HG02938 (cell line): ENCODE results near the gene ZNF609.
"Not testable (repeated sequence)": the region's sequence is repeated elsewhere in the genome, so short reads cannot be mapped to it uniquely, and the experiment has no call there.

Experiments
- ATAC-seq: cut with Tn5 transposase; IDR thresholded peaks from one replicate; pipeline ENCODE4 v1.9.1; 2021; ENCODE audit warnings: mild to moderate bottlenecking, moderate library complexity; ENCODE audit not compliant: unreplicated experiment

ZNF609 gene

DNA sequence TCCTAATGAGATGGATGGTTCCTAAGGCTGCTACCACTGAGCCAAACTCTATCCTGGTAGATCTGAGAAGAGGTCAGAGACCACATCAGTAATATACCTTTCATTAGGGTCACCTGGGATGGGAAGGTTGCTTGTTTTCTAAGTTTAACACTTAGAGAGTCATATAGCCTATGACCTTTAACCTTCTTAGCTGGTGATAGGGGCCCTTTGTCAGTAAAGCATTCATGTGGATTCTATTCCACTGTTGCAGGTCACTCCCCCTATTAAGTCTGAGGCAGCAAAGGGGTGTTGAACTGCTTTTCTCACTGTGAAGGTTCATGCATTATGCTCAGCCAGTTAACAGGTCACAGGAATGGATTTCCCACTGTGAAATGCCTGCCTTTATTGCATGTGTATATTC lies 6.1 kb upstream of the ZNF609 start:
- ATAC-seq, result no peak

DNA sequence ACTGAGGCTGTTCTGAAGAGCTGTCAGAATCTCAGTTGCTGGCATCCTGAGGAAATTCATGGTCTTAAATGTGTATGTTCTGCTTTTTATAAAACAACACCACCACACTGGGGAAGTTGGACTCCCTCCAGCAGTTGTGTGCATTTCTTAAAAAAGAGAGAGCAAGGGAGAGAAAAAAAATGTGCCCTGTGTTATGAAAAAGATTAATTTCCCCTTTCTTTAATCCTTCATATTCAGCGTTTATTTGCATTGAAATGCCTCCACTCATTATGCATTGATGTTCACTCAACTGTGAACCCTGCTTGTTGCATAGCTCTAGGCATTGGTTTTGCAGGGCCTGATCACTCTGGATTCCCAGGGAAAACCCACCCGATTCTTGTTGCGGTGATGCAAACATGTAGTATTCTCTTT lies 4.4 kb upstream of the ZNF609 start:
- no peak for ATAC-seq

DNA sequence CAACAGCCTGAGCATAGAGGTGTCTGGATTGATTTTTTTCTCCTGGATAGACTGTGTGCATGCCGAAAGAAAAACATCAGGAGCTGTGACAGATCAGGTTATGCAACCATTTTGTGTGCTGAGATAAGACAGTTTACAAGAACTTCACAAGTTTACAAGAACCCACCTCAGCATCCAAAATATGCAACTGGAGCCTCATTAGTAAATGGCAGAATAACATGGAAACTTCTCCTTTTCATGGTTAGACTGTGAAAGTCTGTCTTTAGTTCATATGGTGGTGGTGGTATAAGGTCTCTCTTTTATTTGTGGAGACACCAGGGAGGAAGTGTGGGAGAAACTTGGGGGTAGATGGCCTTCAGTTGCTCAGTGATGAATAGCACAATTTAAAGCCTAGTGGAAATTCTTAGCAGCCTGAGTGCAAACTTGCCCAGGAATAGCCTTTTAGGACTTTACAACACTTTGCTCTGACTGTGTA lies 3.7 kb upstream of the ZNF609 start:
- ATAC-seq, result no peak

DNA sequence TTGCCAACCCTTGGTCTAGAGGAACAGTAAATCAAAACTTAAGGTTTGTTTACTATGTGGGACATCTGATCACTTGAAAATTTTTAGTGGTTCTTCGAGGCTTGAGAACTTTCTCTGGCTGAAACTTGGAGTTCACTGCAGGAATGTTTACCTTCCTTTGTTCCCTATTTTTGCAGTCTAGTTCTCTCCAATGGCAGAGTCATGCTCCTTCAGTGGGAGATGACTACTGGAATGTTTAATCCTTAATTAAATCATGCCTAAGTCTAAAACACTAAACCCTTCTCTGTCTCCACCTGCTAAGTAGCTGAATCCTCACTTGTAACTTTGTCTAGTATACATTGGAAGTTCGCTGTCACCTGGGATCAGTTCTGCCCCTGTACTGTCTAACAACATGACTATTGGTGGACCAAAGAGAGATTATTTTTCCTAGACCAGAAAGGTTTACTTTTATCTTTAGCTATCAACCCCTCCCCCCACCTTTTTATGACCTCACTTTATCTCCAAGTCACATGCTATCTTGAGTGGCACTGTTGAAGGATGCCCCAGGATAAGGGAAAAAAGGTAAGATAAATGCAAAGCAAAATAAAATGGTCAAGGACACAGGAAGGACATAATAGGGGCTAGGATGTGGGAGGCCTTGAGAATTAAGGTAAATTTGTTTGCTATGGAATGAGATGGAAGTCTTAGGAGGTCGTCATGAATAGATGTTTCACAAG lies 1.2 kb upstream of the ZNF609 start:
- no peak for ATAC-seq

DNA sequence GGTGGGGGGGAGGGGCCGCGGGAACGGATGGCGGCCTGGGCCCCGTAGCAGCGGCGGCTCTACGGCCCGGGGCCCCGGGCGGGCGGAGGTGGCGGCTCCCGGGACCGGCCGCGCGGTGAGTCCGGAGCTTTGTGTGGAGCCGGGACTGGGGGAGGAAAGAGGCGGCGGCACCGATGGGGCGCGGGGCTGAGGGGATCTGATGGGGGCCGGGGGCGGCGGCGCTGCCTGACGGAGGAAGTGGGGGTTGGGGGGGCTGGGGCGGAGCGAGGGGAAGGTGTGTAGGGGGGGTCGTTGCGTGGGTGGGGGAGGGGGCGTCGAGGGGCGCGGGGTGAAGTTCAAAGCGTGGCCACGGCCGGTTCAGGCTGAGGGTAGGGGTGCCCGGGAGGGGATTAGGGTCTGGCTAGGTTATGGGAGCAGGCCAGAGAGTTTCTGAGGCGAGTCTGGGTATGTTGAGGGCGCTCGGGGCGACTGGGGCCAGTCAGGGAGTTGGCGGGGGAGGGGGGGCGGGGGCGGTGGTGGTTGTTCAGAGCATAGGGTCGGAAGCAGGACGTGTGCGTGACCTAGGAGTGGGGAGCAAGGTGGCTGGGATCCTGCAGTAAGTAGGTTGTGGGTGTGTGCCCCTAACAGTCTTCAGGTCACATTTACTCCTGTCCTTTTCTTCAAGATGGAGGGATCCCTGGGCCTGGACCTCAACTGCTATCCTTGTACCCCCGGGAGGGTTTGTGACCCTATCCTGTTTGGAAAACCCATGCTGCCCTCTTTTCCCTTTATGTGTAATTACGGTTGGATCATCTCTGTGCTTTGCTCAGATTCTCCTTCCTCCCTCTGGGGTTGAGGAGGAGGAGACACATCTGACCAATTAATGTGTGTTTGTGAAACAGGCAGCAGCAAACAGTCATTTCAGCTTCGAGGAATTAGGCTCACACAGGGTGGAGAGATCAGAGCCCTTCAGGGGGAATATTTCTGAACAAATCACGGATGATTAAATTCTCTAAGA lies 644 bp downstream of the ZNF609 start:
- ATAC-seq, result no peak

DNA sequence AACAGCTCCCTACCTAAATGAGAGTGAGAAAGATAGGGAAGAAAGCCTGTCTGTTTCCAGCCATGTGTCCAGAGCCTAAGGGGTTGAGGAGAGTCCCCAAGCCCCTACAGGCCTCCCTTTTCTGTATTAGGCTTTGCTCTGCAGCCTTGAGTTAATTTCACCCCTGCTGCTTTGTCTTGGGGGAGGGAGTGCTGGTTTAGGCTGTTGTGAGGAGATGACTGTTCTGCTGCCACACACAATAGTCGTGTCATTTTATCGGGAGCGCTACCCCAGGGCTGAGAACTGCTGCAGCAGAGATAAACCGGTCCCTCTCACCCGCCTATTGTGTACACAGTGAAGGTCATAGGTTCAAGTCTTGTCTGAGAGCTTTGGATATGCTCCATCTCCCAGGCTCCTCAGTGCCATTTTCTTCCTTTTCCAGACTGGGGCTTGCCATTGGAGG lies 1.4 kb downstream of the ZNF609 start:
- ATAC-seq, result no peak

DNA sequence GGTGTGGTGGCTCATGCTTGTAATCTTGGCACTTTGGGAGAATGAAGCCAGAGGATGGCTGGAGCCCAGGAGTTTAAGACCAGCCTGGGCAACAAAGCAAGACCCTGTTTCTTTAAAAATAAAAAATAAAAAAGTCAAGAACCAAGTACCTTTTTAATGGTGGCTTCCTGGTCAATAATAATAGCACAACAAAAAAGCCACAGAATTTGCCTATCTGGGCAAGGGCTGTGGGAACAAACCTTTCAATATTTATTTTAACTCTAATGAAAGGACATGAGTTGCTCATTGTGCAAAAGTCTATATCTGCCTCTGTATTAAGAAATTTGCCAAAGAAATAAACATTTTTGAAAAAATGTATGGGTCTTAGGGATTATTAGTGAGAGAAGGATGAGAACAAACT lies 2.1 kb downstream of the ZNF609 start:
- ATAC-seq, result no peak

DNA sequence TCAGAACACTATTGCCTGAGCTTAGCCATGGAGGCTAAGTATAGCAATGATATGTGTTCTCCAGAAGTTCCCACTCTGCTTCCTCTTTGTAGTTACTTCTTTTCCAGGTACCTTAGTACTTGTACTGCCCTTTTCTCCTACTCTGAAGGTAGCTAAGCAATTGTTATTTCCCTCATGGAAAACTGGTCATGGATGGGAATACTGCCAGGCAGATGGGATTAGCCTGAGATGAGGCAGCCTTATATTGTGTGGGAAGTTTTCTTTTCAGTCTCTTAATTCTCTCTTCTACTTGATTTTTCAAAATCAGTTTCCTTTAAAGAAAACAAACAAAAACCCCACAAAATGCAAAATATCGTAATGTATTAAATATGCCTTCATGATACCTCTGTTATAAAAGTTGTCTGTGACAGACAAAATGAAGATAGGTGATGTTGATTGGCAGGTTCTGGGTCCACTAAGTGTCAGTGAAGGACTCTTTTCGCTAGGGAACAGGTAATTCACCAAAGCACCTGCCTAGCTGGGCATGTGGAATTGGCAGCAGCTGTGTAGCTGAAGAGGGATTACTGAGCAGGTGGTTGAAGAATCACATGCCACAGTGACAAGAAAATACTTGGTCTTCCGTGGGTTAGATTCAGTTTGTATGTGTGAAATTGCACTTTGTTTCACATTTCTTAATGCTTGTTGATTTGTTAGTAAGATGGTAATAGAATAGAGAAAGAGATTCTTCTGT lies 4.1 kb downstream of the ZNF609 start:
- ATAC-seq, result no peak

DNA sequence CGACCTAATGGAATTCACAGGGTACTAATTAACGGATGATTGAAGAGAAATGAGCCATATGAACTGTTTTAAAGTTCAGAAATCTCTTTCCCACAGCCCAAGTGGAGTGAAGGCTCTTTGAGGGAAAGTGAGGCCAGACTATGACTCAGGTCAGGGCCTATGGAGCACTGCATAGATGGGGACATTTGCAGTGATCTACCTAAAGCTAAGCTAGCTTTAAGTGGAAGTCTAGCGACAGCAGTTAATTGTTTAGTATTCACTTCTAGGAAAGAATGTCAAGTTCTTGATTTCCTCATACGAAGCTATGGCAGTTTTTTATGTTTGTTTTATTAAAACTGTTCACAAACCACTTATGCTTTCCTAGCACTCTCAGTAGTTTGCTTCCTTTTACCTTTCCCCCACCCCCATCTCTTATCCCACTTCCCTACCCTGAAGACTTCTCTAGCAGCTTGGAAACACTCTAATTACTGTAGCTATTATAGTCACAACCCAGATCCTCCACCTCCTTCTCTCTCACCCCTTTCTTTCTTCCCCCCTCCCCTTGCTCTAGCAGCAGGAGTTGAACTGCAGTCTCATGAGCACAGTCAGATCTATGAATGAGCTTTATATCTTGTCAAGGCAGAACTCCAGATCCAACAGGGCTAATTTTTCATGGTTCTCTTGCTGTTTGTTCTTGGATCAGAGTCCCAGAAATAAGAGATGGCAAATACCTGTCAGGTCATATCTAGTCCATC lies 6.2 kb downstream of the ZNF609 start:
- no peak for ATAC-seq

DNA sequence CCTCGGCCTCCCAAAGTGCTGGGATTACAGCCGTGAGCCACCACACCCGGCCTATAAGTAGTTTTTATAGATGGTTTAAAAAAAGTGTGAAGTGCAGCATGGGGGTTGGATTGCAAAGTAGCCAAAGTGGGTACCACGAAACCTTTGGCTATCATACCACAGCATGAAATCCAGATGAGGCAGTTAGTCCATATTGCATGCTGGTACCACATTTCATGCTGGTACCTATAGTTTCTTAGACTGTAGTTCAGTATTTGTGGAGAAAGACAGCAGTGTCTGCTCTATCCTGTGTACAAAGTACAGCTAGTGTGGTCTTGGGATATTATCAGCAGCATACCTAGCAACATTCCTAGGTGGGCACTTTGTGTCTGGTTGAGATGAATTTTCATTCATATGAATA lies 11.8 kb downstream of the ZNF609 start:
- no peak for ATAC-seq

DNA sequence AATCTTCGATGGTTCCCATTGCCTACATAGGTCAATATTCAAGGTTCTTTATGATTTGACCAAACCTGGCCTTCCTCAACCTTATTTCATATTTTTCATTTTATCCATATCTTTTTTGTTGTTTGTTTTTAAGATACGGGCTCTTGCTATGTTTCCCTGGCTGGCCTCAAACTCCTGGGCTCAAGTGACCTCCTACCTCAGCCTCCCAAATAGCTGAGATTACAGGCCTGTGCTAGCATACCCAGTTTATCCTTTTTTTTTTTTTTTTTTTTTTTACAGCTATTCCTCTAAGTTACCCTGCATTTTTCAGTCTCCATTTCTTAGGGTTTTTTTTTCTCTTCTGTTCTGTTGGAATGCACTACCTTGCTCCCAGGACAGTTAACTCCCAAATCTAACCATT lies 14.5 kb downstream of the ZNF609 start:
- no peak for ATAC-seq

DNA sequence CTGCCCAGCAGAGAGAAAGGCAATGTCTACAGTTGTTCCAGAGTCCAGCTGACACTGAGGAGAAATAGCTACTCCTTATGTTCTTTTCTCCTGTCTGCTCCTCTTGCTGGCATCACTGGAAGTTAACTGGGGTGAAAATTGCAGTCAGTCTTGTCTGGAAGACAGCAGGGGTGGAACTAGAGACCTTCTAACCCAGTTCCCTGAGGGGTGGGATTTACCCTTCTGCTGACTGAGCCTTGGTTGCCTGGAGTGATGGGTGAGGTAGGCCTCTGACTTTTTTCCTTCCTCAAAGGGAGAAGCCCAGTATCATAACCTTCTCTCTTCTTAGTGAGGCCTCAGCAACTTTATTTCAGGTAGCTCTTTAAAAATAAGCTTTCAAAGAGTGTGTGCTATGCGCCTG lies 16.2 kb downstream of the ZNF609 start:
- ATAC-seq, result no peak

DNA sequence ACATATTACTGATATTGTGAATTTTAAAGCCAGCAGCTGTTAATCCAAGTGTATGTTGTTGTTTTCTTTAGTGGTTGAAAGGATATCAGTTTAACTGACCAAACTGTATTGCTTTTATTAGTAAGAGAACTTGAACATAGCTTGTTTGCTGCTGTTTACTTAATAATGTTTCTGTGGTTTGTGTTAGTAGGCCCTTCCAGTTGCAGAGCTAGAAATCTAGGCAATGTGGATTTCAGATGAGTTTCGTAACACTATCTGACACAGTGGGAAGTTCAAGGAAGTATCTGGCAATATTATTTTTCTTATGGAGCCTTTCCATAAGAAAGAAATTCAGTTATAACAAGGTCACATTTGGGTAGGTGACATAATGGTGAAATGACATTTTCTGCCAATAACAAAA lies 18.5 kb downstream of the ZNF609 start:
- no peak for ATAC-seq

DNA sequence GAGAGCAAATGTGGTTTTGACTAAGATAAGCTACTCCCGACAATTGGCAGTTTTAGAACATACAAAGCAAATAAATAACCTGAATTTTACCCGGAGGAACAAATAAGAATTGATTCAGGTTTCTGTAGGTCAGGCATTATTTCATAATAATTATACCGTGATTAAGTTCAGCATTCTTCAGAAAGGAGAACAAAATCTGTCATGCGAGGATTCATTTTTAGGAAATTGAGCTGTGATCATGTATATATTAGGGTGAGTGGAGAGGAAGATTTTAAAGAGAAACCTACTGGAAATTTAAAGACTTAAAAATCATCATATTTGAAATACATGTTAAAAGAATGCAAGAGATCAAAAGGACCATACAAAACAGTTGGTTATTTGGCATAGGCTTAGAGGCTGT lies 20.5 kb downstream of the ZNF609 start:
- no peak for ATAC-seq

DNA sequence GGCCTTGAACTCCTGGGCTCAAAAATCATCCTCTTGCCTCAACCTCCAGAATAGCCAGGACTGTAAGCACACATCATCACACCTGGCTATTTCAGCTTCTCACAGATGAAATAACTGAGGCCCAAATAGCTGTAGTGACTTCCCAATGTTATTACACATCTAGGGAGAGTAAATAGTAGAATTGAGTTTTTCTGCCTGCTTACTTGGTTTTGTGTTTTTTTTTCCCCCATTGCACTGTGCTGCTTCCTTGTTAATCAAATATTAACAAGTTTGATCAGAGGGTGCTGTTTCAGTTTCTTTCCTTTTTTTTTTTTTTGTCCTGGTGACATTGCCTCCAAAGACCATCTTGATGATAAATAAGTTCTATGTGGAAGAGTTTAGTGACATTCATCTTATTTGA lies 23.4 kb downstream of the ZNF609 start:
- ATAC-seq, result no peak

DNA sequence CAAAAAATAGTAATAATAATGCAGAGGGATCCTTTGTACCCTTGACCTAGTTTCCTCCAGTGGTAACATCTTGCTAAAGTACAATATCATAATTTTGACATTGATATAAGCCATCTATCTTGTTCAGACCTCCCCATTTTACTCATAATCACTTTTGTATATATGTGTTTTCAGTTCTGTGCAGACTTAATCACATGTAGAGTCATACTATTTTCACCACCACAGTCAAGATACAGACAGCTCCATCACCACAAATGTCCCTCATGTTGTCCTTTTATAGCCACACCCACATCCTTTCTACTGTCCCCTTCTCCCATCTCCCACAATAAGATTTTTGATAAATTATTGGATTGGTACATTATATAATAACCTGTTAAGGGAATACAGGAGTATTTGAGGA lies 25.4 kb downstream of the ZNF609 start:
- no peak for ATAC-seq

DNA sequence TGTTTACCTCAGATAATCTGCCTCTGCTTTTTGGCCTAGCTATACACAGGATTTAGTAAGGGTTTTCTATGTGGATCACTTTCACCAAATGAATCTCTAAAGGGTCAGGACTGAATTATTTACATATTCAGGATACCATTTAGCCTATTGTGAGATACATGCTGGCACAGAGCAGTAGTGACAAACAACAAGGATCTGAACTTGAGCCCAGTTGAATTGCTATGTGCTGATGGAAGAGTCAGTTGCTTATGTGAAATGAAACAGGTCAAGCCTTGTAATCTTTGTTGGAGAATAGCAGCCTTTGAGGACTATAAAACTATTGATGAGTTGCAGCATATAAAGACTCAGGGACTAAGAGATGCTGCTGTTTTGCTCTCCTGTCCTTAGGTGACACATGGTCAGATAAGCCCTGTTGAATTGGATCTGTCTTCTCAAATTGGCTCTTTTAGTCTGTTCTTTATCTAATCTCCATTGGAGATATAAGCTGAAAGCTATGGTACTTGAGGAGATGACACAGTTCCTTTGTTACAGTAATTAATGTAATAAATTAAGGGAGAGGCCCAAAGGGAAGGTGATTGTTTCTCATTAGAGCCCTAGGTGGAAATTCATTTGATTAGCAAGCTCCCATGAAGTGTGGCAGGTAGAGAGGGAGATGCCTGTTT lies 30.4 kb downstream of the ZNF609 start:
- no peak for ATAC-seq

DNA sequence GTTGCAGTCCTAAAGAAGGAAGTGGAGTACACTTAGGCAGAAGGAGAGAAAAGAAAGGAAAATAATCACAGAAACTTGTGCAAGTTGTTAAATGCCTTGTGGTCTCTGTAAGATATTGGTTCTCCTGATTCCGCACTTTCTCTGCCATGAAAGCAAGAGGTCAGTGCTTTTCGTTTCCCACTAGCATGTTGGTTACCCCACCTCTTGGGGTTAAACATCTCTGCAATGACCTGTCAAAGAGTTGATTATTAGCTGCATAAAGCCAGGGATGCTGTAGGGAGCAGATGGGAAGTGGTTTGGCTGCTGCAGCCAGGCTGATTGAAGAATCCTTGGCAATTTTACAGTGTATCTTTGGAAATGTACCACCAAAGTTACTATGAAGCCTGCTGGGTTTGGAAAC lies 33.3 kb downstream of the ZNF609 start:
- ATAC-seq, result no peak

DNA sequence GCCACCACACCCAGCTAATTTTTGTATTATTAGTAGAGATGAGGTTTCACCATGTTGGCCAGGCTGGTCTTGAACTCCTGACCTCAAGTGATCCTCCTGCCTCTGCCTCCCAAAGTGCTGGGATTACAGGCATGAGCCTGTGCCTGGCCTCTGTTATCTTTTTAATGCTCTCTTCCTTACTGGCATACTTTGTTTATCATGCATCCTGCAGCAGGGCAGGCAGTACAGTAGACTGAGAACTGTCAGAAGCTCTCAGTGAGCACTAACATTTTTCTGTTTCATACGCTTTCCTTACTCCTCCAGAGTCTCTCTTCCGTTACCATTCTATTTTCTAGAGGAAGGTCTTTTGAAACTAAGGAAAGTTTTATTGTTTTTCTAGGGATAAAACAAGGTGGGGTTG lies 35.6 kb downstream of the ZNF609 start:
- ATAC-seq, result not testable (repeated sequence)
